ENCODE data around the gene WFDC12.
A peak's percentile ranks its signal among the peaks of the same experiment; 100 is the strongest.

Gene WFDC12

GRCh38 chr20:45114465-45115385 is 9.5 kb downstream of the WFDC12 start, which contains the start of gene WFDC5:
TSS of gene WFDC5 (minus strand) at chr20:45115174. CDS start at chr20:45115083, 91 bp downstream.
- no peak for DNase-seq

- DNase-seq = no peak
Measured at GRCh38 chr20:45113865-45114264, 10.4 kb downstream of the WFDC12 start.

- no peak for DNase-seq
Measured at GRCh38 chr20:45112754-45113153, 11.5 kb downstream of the WFDC12 start.

GRCh38 chr20:45111799-45112471 is 12.3 kb downstream of the WFDC12 start:
- DNase-seq = no peak

GRCh38 chr20:45111285-45111684 is 13.0 kb downstream of the WFDC12 start:
- DNase-seq = no peak

GRCh38 chr20:45110301-45110700 is 14.0 kb downstream of the WFDC12 start:
- DNase-seq = no peak

- no peak for DNase-seq
Measured at GRCh38 chr20:45109634-45110033, 14.6 kb downstream of the WFDC12 start.

GRCh38 chr20:45105317-45105716 is 18.9 kb downstream of the WFDC12 start:
- peak; percentile 64 for DNase-seq

- peak; percentile 83 for DNase-seq
Measured at GRCh38 chr20:45104786-45105185, 19.5 kb downstream of the WFDC12 start.

GRCh38 chr20:45103072-45103471 is 21.2 kb downstream of the WFDC12 start:
- no peak for DNase-seq

- no peak for DNase-seq
Measured at GRCh38 chr20:45101333-45101850, 22.9 kb downstream of the WFDC12 start.

- no peak for DNase-seq
Measured at GRCh38 chr20:45100563-45101245, 23.6 kb downstream of the WFDC12 start, which contains the start of gene KCNS1. TSS of gene KCNS1 (minus strand) at chr20:45101127. CDS start at chr20:45099236, 1,891 bp downstream.

GRCh38 chr20:45098103-45098773 is 26.0 kb downstream of the WFDC12 start:
- DNase-seq = no peak

GRCh38 chr20:45097485-45098102 is 26.7 kb downstream of the WFDC12 start:
- DNase-seq = no peak

GRCh38 chr20:45096781-45097180 is 27.5 kb downstream of the WFDC12 start:
- no peak for DNase-seq

GRCh38 chr20:45095805-45096238 is 28.4 kb downstream of the WFDC12 start:
- peak; percentile 71 for DNase-seq

GRCh38 chr20:45094864-45095574 is 29.2 kb downstream of the WFDC12 start:
- DNase-seq = no peak

- DNase-seq = no peak
Measured at GRCh38 chr20:45094201-45094600, 30.1 kb downstream of the WFDC12 start.

- no peak for DNase-seq
Measured at GRCh38 chr20:45092898-45093297, 31.4 kb downstream of the WFDC12 start.

- no peak for DNase-seq
Measured at GRCh38 chr20:45091366-45091765, 32.9 kb downstream of the WFDC12 start.

- DNase-seq = no peak
Measured at GRCh38 chr20:45090481-45090880, 33.8 kb downstream of the WFDC12 start.
